ENCODE measurements around the gene ART5. TPM values are rescaled to one million over a fixed set of nuclear protein-coding genes. Genes with fewer than 3 reads are reported as not detected.

The ART5 gene
- total RNA-seq: 1 to 10 TPM in 7 of 9 donors, under 1 TPM in 2; 0.56 to 3.4 (median 1.2) TPM
- under 1 TPM; 0.44 to 0.72 TPM for polyA plus RNA-seq
- long read RNA-seq, donor 1, partial matches to known transcripts: 0 of 4 reads
- long read RNA-seq, donor 1, other reads (novel, unspliced or antisense): 0 of 4 reads
- long read RNA-seq, donor 2, partial matches to known transcripts: 0 of 3 reads
- long read RNA-seq, donor 2, other reads (novel, unspliced or antisense): 1 of 3 reads
- long read RNA-seq, donor 3: 0 reads

DNA sequence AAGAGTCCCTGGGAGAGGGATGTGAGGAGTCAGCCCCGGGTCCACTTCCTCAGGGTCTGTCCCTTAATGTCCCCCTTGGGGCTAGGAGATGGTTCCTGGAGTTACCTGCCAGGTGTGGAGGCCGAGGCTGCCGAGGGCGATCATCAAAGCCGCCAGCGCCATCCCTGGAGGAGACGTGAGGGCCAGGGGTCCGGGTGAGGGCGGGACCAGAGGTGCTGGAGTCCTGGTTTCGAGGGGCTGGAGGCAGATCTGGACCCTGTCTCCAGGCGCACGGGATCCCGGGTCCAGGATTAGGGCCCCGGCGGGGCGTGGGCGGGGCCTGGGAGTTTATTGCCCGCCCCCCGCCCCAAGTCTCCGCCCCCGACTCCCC lies at the start of gene ART5:
ART5 (minus strand) TSS at position 292 of the 370 bp plus-strand sequence; CDS start at position 162, 130 bp downstream.
- intact Hi-C loops (cut with DNase I): no loop called here
- H3K4me3 ChIP-seq: peak within 1 kb of the TSS; percentile 22 to 70 (median 60)
- peaks cover 0 to 31% (median 15%) of the 10 kb centered on the region in 12 donors for H3K4me1 ChIP-seq

DNA sequence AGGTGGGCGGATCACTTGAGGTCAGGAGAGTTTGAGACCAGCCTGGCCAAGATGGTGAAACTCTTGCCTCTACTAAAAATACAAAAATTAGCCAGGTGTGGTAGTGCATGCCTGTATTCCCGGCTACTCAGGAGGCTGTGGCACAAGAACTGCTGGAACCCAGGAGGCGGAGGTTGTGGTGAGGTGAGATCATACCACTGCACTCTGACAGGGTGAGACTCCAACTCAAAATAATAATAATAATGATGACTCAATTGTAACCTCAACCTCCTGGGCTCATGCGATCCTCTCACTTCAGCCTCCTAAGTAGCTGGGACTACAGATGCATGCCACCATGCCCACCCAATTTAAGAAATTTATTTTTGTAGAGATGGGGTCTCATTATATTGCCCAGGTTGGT lies 45.0 kb upstream of the ART5 start:
- 75 to 98% (median 78%) methylated on average over 4 of the region's 4 CpGs for WGBS, 4 donors
- Histone ChIP-seq H3K4me1 (peaks cover 0 to 15% (median 0%) of the 10 kb centered on the region in 12 donors), H3K4me3 (no peak overlapping the region), H3K36me3 (peaks cover 0 to 100% (median 95%) of the 10 kb centered on the region in 9 donors), H3K27ac (no peak overlapping the region), H3K27me3 (no peaks in the 10 kb centered on the region), H3K9me3 (no peaks in the 10 kb centered on the region)
- no peak for ATAC-seq
- TF ChIP-seq CTCF (IDR thresholded peaks at IDR 0.05) (no peak), POLR2A (IDR thresholded peaks at IDR 0.05) (no peak)
- intact Hi-C loops (cut with DNase I): no loop called here
- no peak for DNase-seq

More for the DNA sequence above, at the start of gene ART5:
- Histone ChIP-seq H3K27ac (peak within 1 kb of the TSS in 11 of 12 donors; percentile 19 to 80 (median 72)), H3K36me3 (no peaks in the 10 kb centered on the region), H3K27me3 (peaks cover 0 to 17% (median 0%) of the 10 kb centered on the region in 9 donors), H3K9me3 (no peaks in the 10 kb centered on the region)
- no peak for TF ChIP-seq CTCF (IDR thresholded peaks at IDR 0.05)
- no peak for TF ChIP-seq POLR2A (IDR thresholded peaks at IDR 0.05)
- 11 to 31% (median 14%) methylated on average over 6 to 21 of the region's 21 CpGs for WGBS, 4 donors
- no peak for DNase-seq
- ATAC-seq: no peak

DNA sequence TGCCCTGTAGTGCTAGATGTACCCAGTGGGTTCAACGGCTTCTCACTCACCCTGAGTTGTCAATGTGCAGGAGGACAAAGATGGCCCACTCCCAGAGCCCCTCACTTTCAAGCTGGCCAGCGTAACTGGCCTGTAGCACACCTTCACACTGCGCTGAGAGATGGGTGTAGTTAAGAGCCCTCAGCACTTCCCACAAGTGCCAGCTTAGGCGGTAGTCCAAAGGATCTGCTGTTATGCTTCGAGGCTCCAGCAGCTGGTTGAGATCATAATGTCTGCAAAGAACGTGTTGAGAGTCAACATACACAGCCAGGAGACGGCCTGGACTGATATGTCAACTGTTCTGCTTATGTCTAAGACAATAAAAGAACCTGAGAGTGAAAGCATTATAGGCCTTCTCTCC lies 44.1 kb upstream of the ART5 start:
- H3K27ac ChIP-seq: peak overlapping the region in 1 of 12 donors; percentile 53

More for the DNA sequence above, 44.1 kb upstream of the ART5 start:
- TF ChIP-seq CTCF (IDR thresholded peaks at IDR 0.05) (no peak), POLR2A (IDR thresholded peaks at IDR 0.05) (no peak)
- intact Hi-C loops (cut with DNase I): no loop called here
- WGBS, 4 donors: 57 to 68% (median 64%) methylated on average over 7 of the region's 7 CpGs
- peaks cover 0 to 100% (median 95%) of the 10 kb centered on the region in 9 donors for H3K36me3 ChIP-seq
- DNase-seq (peak in 1 of 5 donors; percentile 33), ATAC-seq (peak; percentile 40 to 76 (median 62))
- no peaks in the 10 kb centered on the region for H3K9me3 ChIP-seq
- H3K4me3 ChIP-seq: no peak overlapping the region
- H3K4me1 ChIP-seq: peaks cover 0 to 15% (median 0%) of the 10 kb centered on the region in 12 donors
- H3K27me3 ChIP-seq: no peaks in the 10 kb centered on the region

Data from heart left ventricle (tissue), 16 donors.